Retinal pigment epithelial cell (primary cell): ENCODE measurements around the gene TLE5.

Experiments used
- DNase-seq: peaks from one replicate; pipeline ENCODE4 v3.0.0-alpha.2; 2010; ENCODE audit warnings: low read depth
- H3K4me3 ChIP-seq: 2 replicates; pipeline ENCODE4 v1.5.1; 2011; ENCODE audit warnings: mild to moderate bottlenecking, low read length, control low read depth, moderate library complexity
- TF ChIP-seq, protein P1 (sequence below): conservative IDR thresholded peaks from 2 replicates; pipeline ENCODE4 v1.5.1; 2011; ENCODE audit warnings: low read depth, low read length, control low read depth, inconsistent platforms

The TLE5 gene

DNA sequence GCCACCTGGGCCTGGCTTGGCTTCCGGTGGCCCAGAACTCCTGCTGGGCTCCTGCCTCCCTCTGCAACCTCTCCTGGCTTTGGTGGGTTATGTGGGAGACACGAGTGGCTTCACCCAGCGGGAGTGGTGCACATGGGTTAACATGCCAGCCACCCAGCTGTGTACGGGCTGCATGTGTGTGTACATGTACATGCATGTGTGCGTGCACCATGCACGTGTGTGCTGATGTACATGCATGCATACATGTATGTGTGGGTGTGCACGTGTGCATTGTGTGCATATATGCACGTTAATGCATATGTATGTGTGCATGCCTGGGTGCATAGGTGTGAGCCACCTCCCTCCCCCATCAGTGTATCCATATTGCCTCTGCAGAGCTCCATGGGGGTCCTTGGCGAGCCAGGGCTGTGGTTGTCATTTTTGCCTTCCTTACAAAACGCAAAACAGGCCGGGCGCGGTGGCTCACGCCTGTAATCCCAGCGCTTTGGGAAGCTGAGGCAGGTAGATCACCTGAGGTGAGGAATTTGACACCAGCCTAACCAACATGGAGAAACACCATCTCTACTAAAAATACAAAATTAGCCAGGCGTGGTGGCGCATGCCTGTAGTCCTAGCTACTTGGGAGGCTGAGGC, 44.3 kb upstream of the TLE5 start:
- no peak for DNase-seq
- TF ChIP-seq, protein P1, sequence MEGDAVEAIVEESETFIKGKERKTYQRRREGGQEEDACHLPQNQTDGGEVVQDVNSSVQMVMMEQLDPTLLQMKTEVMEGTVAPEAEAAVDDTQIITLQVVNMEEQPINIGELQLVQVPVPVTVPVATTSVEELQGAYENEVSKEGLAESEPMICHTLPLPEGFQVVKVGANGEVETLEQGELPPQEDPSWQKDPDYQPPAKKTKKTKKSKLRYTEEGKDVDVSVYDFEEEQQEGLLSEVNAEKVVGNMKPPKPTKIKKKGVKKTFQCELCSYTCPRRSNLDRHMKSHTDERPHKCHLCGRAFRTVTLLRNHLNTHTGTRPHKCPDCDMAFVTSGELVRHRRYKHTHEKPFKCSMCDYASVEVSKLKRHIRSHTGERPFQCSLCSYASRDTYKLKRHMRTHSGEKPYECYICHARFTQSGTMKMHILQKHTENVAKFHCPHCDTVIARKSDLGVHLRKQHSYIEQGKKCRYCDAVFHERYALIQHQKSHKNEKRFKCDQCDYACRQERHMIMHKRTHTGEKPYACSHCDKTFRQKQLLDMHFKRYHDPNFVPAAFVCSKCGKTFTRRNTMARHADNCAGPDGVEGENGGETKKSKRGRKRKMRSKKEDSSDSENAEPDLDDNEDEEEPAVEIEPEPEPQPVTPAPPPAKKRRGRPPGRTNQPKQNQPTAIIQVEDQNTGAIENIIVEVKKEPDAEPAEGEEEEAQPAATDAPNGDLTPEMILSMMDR = no peak
- no peak overlapping the region for H3K4me3 ChIP-seq

DNA sequence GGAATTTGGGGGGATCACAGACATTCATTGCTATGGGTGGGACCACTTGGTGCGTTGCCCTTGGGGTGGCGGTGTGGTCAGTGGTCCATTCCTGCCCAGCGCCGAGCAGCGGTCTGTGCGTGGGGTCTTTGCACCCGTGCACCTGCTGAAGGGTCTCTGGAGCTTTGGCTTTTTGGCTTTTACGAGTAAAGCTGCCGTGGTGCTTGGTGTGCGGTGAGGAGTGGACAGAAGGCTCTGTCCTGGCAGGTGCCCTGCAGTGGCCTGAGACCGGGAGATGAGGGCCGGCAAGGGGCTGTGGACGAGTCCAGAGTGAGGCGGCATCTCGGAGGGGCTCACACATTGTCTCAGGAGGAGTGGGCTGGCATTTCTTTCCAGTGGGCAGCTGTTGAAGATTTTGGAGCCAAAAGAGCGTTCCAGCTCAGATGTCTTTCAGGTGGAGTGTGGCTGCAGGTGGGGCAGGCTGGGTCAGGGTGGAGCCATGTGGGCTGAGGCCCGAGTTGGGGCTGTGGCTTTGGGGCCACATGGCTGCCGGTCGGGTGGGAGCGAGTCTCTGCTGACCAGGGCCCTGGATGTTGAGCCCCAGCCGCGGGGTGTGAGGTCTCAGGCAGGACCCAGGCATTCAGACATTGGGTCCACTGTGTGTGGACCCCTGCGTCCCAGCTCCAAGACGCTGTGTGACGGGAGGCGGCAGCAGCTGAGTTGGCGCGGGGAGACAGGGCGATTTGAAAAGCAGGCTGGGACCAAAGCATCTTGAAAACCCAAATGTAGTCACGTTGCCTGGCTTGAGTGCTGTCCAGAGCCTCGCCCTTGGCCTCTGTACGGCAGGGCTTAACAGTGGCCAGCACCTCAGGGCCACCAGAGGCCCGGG, 43.6 kb upstream of the TLE5 start:
- TF ChIP-seq, protein P1 = no peak
- no peak for DNase-seq
- H3K4me3 ChIP-seq = no peak overlapping the region

DNA sequence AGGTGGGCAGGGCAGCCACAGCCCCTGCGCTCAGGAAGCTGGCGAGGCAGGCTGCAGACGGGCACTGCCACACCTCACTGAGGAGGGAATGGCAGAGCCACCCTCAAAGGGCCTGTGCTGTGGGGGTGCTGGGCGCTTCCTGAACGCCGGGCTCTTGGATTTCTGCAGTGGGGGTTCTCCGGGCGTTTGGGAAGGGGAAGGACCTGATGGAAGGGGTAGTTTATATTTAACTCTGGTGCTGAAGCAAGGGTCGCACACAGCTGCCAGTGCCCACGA, 42.4 kb upstream of the TLE5 start:
- TF ChIP-seq, protein P1 = no peak
- no peak for DNase-seq
- no peak overlapping the region for H3K4me3 ChIP-seq

DNA sequence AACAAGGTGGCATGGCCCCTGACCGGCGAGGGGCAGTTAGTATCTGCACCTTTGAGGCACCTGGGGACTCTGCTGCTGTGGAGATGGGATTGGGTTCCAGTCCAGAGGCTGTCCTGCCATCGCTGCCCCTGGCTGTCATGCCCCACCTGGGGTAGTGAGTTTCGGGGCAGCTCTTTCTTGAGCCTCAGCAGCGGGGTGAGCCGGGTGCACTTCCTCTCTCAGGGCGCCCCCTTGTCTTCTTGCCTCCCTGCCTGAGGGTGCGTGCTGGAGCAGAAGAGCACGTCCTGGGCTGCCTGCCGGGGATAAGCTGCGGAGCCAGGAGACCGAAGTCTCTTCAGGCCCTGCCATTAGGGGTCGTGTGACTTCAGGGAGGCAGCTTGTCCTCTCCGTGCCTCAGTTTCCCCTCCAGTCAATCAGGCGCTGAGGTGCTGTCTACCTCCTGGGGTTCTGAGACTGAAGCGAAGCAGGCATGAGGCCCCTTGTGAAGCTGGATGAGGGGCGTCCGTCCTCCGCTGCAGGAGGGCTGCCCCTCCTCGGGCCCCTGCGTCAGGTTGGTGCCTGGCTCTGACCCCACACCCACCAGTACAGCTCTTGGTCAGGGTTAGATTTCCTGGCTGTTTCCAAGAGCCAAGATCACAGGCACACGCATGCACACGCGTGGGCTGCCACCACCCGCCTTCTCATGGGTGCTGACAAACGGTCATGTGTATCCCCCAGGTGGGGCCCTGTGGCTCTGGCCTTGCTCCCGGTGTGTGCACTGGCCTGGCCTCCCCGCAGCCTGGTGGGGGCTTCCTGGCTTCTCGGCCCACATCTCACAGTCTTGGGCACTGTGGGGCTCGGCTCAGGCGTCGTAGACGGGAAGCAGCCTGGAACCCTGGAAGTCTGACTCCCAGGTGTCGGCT, 40.2 kb upstream of the TLE5 start:
- no peak for DNase-seq

DNA sequence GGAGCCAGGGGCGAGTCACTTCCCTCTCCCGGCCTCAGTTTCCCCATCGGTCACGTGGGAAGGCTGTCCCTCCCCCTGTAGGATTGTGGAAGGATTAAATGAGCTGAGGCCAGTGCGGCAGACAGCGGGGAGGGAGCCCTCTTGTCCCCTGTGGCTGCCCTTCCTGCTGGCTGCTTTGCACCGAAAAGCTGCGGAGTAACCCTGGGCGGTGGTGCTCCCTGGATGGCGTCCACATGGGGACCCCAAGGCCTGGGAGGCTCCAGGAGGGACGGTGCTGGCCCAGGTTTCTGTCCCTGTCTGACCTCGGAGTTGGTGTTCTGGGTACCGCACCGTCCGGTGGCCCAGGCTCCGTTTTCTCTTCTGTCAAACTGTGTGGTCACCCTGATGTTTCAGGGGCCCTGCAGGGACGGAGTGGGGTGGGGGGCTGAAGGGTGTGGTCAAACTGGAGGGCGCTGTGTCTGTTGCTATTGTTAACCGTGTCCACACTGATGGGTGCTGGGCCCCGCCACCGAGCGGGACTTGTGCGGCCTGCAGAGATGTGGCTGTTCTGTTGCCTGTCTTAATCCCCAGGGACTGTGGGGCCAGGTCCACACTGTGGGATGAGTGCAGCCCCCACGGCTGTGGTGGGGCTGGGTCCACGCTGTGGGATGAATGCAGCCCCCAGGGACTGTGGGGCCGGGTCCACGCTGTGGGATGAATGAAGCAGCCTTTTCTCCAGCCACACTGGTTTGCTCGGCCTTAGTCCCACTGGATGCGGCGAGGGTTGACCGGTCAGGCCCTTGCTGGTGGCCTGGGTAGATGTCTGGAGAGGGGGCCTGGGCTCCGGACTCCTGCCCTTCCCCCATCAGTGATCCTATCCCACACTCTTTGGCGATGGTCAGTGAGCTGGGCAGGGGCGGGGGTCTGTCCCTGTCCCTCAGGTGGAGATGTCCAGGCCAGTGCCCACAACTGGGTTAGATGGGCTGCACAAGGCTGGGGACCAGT, 38.7 kb upstream of the TLE5 start:
- TF ChIP-seq, protein P1 = no peak
- H3K4me3 ChIP-seq = no peak overlapping the region
- no peak for DNase-seq

More for the DNA sequence above, 40.2 kb upstream of the TLE5 start:
- TF ChIP-seq, protein P1 = no peak
- no peak overlapping the region for H3K4me3 ChIP-seq

DNA sequence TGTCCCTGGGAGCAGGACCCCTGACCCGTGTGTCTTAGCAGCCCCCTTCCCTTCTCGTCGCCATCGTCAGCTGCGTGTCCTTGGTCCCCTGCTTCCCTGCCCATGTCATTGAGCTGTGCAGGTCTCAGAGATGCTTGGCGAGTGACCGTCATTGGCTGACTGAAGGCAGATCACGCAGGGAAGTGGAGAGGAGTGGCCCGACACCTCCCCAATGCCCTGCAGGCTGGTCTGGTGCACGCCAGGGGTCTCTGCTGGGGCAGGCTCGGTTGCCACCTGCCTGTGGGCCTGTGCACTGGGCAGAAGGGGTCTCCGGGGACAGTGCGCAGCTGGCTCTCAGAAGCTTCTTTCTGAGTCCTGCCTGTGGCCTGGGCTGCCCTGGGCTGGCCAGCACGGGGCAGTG, 38.0 kb upstream of the TLE5 start:
- H3K4me3 ChIP-seq = no peak overlapping the region
- DNase-seq = no peak
- TF ChIP-seq, protein P1 = no peak
